ENCODE measurements around the gene VWC2.

Gene VWC2

GRCh38 chr7:49852619-49853462, 79.4 kb downstream of the VWC2 start:
- peak; percentile 15 for DNase-seq

- no peak for DNase-seq
These were observed 82.0 kb downstream of the VWC2 start for GRCh38 chr7:49855281-49855980.

- DNase-seq, result no peak
These were observed 86.9 kb downstream of the VWC2 start for GRCh38 chr7:49860293-49860692.

GRCh38 chr7:49866076-49866735, 92.8 kb downstream of the VWC2 start:
- DNase-seq, result no peak

GRCh38 chr7:49866910-49867309, 93.5 kb downstream of the VWC2 start:
- no peak for DNase-seq

GRCh38 chr7:49873420-49873819, 100.0 kb downstream of the VWC2 start:
- no peak for DNase-seq

GRCh38 chr7:49875336-49875735, 101.9 kb downstream of the VWC2 start:
- no peak for DNase-seq

- DNase-seq, result no peak
These were observed 102.8 kb downstream of the VWC2 start for GRCh38 chr7:49876202-49876601.

GRCh38 chr7:49878089-49878488, 104.7 kb downstream of the VWC2 start:
- DNase-seq, result no peak

GRCh38 chr7:49878627-49879026, 105.2 kb downstream of the VWC2 start:
- DNase-seq, result no peak

GRCh38 chr7:49883933-49884332, 110.5 kb downstream of the VWC2 start:
- DNase-seq, result no peak

GRCh38 chr7:49885593-49886285, 112.3 kb downstream of the VWC2 start:
- DNase-seq, result no peak

GRCh38 chr7:49892481-49892880, 119.0 kb downstream of the VWC2 start:
- no peak for DNase-seq

- no peak for DNase-seq
These were observed 119.7 kb downstream of the VWC2 start for GRCh38 chr7:49893131-49893530.

- DNase-seq, result no peak
These were observed 121.1 kb downstream of the VWC2 start for GRCh38 chr7:49894543-49894942.

GRCh38 chr7:49911909-49912308, 138.5 kb downstream of the VWC2 start:
- DNase-seq, result no peak

GRCh38 chr7:49926720-49927119, 153.3 kb downstream of the VWC2 start:
- no peak for DNase-seq

GRCh38 chr7:49927631-49928030, 154.2 kb downstream of the VWC2 start:
- DNase-seq, result no peak

- DNase-seq, result no peak
These were observed 155.3 kb downstream of the VWC2 start for GRCh38 chr7:49928787-49929186.

GRCh38 chr7:49931627-49932026, 158.2 kb downstream of the VWC2 start:
- DNase-seq, result no peak

- no peak for DNase-seq
These were observed 164.2 kb downstream of the VWC2 start for GRCh38 chr7:49937608-49938007.
